Hepatocyte (in vitro differentiated cells): ENCODE data around the gene IKBIP.

Experiments
- CTCF ChIP-seq: fragments of 200-600 bp; sonication (generic); IDR thresholded peaks from 2 replicates; pipeline ENCODE4 v1.5.1; 2016; ENCODE audit warnings: antibody characterized with exemption, mild to moderate bottlenecking; ENCODE audit not compliant: poor library complexity
- EZH2 ChIP-seq: fragments of 200-600 bp; sonication (generic); IDR thresholded peaks from 2 replicates; pipeline ENCODE4 v1.6.1; 2016; ENCODE audit warnings: antibody characterized with exemption, mild to moderate bottlenecking, borderline replicate concordance

- TF ChIP-seq EZH2 = no peak
- TF ChIP-seq CTCF = no peak
Measured at GRCh38 chr12:98582093-98582492, 62.5 kb downstream of the IKBIP start.
